ENCODE measurements around the gene ARRDC4.

The ARRDC4 gene

GRCh38 chr15:98000249-98001203 lies 40.0 kb downstream of the ARRDC4 start:
- DNase-seq = no peak

GRCh38 chr15:98001663-98002194 lies 41.2 kb downstream of the ARRDC4 start:
- no peak for DNase-seq

DNA sequence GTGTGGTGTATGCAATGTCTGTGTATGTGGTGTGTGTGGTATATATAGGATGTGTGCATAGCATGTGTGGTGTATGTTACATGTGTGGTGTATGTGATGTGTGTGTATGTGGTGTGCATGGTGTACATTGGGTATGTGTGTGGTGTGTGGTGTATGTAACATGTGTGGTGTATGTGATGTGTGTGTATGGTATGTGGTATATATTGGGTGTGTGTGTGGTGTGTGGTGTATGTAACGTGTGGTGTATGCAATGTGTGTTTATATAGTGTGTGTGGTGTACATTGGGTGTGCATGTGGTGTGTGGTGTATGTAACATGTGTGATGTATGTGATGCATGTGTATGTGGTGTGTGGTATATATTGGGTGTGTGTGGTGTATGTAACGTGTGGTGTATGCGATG lies 41.9 kb downstream of the ARRDC4 start:
- DNase-seq = no peak

- DNase-seq = no peak
These were observed 42.4 kb downstream of the ARRDC4 start for GRCh38 chr15:98002866-98003265.

DNA sequence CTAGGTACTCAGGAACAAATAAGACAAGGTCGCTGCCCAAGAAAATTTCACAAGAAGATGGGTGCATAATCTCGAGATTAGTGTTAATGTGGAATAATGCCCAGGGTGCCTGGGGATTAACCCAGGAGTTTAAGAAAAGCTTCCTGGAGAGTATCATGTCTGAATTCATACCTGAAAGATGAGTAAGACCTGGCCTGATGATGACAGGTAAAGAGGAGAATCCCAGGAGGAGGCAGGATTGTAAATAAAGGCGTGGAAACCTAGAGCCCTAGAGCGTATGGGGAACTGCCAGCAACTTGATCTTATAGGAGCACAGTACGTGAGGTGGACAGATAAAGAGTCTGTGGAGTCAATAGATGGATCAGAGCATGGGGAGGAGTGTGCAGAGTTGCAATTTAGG lies 43.0 kb downstream of the ARRDC4 start:
- DNase-seq = no peak

GRCh38 chr15:98003996-98004395 lies 43.5 kb downstream of the ARRDC4 start:
- DNase-seq = no peak

- no peak for DNase-seq
These were observed 45.2 kb downstream of the ARRDC4 start for GRCh38 chr15:98005659-98006058.

DNA sequence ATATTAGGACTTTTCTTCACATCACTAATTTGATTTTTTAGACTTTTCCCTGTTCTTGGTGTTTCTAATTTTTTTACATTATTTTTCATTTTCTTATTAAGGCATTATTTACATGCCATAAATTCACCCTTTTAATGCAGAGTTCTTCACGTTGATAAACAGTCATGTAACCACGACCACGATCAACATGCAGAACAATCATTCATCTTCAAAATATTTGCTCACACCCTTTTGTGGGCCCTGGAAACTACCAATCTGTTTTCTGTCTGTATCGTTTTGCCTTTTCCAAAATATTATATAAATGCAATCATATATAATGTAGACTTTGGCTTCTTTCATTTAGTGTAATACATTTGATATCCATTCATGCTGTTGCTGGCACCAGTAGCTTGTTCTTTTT lies 48.7 kb downstream of the ARRDC4 start:
- DNase-seq = no peak

- DNase-seq = no peak
These were observed 49.5 kb downstream of the ARRDC4 start for GRCh38 chr15:98009971-98010370.

DNA sequence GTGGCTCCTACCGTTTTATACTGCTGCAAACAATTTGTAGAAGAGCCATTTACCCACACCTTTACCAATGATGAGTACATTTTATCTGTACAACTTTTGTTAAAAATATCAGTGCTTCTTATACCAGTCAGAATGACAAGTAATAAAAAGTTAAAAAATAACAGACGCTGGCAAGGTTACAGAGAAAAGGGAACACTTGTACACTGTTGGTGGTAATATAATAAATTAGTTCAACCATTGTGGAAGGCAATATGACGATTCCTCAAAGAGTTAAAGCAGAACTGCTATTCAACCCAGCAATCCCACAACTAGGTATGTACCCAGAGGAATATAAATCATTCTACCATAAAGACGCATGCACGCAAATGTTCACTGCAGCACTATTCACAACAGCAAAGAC lies 51.9 kb downstream of the ARRDC4 start:
- DNase-seq = no peak

GRCh38 chr15:98013631-98014030 lies 53.1 kb downstream of the ARRDC4 start:
- no peak for DNase-seq

DNA sequence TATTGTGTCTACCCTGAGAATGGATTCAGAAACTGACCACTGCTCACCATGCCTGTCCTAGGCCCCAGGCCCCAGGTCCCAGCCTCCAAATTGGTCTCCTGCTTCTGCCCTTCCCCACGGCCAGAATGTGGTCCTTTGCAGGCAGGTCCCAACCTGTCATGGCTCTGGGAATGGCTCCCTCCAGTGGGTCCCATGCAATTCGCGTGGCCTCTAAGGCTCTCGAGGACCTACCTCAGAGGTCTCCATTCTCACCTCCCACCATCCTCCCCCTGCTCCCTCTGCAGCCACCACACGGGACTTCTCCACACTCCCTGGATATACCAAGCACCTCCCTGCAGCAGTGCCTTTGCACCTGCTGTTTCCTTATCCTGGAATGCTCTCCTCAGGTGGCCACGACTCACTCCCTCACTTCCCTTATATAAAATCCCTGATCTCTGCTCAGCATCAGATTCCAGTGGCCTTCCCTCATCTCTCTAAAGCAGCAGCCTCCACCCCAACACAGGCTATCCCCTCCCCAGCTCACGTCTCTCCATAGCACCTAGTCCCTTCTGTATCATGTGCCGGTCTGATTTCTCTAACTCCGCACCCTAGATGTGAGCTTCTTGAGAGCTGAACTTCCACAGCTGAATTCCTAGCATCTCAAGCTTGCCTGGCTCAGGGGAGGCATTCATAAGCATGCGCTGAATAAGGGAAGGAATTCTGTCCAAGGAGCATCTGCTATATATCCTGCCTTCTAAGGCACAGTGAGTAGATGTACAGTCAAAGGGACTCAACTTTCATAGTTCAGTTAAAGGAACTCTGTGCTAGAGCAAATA lies 56.9 kb downstream of the ARRDC4 start:
- no peak for DNase-seq

DNA sequence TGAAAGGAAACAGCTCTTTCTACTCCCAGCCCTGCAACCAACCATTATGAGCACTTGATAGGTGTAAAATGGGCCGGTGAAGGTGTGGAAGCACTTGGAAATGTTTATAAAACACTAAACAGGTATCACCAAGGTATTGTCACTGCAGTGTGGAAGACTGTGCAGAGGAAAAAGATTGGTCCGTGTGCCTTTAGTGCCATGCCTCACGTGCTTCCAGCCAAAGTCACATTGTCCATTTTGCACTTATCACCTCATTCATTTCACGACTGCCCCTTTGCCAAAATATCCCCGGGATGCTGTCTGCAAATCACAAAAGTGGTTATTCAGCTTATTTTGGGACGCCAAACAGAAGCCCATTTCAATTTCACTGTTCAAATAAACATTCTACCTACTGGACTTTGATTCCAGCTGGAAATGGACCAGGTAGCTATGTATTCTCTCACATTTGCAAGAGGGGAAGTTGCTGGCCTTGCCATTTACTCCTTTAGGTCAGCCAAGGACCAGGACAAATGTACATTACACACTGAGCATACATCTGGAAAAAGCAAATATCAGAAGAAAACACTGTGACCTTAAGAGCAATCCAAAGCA lies 58.4 kb downstream of the ARRDC4 start:
- no peak for DNase-seq

All from SIG-M5 (cell line).